Suppressor macrophage treated with lipopolysaccharide for 4 hours (primary cell): ENCODE results near the gene RANBP17.
"Not testable (repeated sequence)": the region's sequence is repeated elsewhere in the genome, so short reads cannot be mapped to it uniquely, and the experiment has no call there.

ENCODE experiments used
- DNase-seq: peaks from one replicate; pipeline ENCODE4 v3.0.0-alpha.2; 2020

The RANBP17 gene

DNA sequence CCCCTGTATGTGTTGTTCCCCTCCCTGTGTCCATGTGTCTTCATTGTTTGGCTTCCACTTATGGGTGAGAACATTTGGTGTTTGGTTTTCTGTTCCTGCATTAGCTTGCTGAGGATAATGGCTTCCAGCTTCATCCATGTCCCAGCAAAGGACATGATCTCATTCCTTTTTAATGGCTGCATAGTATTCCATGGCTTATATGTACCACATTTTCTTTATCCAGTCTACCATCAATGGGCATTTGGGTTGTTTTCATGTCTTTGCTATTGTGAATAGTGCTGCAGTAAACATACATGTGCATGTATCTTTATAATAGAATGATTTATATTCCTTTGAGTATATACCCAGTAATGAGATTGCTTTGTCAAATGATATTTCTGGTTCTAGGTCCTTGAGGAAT lies 8.6 kb downstream of the RANBP17 start:
- DNase-seq = not testable (repeated sequence)

DNA sequence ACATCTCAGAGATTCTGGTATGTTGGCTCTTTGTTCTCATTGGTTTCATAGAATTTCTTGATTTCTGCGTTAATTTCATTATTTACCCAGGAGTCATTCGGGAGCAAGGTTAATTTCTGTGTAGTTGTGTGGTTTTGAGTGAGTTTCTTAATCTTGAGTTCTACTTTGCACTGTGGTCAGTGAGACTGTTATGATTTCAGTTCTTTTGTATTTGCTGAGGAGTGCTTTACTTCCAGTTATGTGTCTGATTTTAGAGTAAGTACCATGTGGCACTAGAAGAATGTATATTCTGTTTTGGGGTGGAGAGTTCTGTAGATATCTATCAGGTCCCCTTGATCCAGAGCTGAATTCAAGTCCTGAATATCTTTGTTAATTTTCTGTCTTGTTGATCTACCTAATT lies 12.2 kb downstream of the RANBP17 start:
- no peak for DNase-seq

DNA sequence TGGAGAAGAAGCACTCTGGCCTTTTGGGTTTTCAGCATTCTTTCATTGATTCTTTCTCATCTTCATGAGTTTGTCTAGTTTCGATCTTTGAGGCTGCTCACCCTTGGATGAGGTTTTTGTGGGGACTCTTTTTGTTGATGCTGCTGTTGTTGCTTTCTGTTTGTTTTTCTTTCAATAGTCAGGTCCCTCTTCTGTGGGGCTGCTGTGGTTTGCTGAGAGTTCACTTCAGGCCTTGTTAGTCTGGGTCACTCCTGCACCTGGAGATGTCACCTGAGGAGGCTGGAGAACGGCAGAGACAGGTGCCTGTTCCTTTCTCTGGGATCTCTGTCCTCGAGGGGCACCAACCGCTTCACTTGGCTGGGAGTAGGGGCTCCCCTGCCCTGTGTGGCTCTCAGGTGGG lies 14.0 kb downstream of the RANBP17 start:
- DNase-seq = no peak

DNA sequence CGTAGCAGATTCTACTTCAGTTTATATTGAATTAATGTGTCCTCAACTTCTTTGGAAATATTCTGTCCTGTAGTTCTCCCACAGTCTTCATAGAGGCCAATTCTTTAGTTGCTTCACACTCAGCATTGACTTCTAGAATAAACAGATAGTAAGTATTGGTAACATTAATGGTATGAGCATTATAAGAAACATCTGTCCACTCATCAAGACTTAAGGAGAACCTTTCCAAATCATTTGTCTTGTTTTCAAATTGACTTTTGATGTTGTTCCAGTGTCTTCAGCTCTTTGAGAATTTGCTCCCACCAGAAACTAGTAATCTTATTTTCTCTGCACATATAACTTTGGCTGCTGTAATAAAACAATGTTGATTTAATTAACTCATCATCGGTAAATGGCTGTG lies 18.3 kb downstream of the RANBP17 start:
- DNase-seq = no peak

DNA sequence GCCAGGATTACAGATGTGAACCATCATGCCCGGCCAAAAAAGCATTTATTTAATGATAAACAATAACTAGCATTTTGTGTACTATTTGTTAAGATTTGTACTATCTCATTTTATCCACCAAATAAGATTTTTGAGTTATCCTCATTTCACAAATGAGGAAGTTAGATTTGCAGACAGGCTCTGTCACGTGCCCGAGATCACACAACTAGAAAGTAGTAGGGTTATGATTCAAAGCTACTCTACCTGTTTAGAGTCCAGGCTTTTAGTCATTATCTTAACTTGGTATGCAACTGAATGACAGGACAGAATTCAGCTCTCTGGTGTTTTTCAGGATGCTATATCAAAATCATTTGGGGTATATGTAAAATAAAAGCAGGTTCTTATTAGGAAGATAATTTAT lies 20.5 kb downstream of the RANBP17 start:
- no peak for DNase-seq

DNA sequence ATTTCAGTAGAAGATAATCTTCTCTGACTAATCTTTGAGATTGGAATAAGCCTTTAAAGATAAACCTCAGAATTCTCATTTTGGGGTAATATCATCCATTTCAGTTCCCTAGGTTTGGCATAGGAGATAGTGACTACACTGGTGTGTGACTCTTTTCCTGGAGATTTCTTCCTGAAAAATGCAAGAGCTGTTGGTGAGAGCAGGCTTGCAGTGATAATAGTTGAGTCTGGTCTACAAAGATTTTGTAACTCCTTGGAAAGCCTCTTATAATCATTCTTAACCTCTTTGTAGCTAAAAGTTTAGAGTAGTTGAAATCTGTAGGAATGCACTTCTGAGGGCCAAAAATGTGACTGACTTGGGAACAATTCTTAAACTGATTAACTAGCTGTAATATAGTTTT lies 23.4 kb downstream of the RANBP17 start:
- no peak for DNase-seq

DNA sequence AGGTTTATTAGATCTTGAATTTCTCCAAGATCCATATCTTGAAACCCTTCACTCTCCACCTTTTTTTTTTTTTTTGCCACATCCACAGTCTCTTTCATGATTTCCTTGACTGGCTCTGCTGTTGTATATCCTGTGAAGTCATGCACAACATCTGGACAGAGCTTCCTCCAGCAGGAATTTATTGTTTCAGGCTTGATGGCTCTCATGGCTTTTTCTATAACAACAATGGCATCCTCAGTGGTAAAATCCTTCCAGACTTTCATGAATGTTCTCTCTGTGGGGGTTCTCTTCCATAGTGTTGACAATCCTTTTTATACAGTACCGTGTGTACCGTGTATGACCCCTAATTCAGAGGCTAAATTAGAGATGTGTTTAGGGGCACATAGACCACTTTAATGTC lies 24.0 kb downstream of the RANBP17 start:
- no peak for DNase-seq

DNA sequence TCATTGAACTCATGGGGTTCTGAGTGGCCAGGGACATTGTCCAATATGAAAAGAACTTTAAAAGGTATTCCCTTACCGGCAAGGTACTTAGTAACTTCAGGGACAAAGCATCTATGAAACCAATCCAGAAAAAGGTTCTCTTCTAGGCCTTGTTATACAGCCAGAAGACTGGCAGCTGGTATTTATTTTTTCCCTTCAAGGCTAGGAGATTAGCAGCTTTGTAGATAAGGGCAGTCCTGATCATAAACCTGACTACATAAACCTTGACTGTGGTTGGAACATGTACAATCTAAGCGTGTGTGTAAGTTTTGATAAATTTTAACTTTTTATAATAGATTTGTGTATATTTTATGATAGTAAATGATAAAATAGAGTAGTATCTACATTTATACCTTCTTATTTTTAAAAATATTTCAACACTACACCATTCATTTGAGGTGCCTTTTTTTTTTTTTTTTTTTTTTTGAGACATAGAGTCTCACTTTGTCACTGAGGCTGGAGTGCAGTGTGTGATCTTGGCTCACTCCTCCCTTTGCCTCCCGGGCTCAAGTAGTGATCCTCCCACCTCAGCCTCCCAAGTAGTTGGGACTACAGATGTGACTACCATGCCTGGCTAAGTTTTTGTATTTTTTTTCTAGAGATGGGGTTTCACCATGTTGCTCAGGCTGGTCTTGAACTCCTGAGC lies 24.5 kb downstream of the RANBP17 start:
- no peak for DNase-seq

DNA sequence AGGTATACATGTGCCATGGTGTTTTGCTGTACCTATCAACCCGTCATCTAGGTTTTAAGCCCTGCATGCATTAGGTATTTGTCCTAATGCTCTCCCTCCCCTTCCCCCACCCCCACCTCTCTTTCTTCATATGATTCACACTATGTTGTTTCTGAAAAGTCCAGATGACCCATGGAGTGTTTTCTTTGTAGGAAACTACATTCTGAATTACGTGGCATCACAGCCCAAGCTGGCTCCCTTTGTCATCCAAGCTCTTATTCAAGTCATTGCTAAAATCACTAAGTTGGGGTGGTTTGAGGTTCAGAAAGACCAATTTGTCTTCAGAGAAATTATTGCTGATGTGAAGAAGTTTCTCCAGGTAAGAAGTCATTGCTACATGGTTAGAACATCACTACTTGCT lies 30.4 kb downstream of the RANBP17 start:
- DNase-seq = no peak

DNA sequence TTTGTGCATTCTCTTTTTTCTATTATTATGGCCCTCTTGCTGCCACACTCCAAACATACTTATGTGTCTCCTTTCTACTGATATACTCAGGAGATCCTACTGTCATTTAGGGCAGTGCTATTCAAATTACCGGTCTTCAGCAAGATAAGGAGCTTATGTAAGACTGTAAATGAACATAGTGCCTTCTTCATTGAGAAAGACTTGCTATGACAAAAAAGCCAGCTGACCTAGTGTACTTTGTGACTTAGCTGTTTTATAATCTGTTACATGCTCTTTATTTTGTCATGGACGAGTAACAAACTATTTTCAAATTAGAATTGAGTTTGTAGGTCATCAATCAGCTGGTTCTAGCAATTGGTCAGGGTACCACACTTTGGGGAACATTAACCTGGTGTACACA lies 32.8 kb downstream of the RANBP17 start:
- no peak for DNase-seq

DNA sequence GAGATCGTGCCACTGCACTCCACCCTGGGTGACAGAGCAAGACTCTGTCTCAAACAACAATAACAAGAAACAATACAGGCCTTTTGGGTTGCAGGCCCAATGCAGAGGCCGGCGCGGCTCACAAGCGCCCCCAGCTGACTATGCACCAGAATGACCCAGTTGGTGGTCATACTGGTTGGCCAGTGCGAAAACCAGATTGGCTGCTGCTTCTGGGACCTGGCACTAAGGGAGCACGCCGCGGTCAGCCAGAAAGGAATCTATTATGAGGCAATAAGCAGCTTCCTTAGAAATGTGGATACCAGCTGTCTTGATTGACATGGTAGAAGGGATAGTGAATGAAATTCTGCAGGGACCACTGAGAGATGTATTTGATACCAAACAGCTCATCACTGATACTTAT lies 35.0 kb downstream of the RANBP17 start:
- DNase-seq = no peak

DNA sequence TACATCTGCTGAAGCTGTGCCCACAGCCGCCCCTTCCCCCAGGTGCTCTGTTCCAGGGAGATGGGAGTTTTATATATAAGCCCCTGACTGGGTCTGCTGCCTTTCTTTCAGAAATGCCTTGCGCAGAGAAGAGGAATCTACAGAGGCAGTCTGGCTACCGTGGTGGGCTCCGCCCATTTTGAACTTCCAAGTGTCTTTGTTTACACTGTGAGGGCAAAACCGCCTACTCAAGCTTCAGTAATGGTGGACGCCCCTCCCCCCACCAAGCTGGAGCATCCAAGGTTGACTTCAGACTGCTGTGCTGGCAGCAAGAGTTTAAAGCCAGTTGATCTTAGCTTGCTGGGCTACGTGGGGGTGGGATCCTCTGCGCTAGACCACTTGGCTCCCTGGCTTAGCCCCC lies 41.3 kb downstream of the RANBP17 start:
- no peak for DNase-seq

DNA sequence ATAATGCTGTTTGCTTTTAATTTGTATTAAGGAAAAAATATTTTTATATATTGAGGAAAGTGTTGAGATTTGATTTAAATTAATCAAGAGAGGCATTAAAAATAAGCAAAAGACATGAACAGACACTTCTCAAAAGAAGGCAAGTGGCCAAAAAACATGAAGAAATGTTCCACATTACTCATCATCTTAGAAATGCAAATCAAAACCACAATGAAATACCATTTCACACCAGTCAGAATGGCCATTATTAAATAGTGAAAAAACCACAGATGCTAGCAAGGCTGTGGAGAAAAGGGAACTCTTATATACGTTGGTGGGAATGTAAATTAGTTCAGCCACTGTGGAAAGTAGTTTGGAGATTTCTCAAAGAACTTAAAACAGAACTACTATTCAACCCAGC lies 45.9 kb downstream of the RANBP17 start:
- DNase-seq = peak; percentile 31

DNA sequence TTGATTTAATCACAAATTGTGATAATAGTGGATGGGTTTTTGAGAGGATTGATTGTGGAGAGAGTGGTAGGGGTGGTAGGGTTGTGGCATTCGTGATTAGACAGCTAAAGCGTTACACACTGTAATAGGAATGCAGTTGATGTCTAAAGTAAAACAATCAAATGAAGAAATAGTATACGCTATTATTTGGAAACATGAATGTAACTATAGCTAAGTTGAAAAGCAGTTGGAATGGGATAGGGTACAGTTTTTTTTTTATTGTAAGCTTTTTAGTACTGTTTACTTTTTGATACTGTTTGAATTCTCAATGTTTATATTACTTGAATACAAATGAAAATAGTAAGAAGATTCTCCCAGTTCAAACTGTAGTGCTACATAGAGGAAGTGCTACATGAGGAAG lies 51.8 kb downstream of the RANBP17 start:
- no peak for DNase-seq

DNA sequence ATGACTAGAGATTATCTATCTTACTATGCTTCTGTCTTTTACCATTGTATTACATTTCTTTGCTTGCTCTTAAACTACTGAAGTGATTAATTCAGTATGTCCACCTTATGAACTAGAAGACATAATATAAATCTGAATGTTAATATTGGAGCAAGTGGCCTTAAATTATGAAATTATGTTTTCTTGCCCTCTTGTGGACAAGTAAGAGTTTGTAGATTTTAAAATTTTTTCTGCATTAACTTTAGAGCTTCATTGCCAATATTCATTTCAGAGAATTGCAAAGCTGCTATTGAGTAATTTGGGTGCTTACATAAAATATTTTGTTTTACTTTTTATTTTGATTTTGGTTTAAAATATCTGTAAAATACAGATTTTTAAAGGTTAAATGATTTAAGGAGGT lies 55.3 kb downstream of the RANBP17 start:
- no peak for DNase-seq

DNA sequence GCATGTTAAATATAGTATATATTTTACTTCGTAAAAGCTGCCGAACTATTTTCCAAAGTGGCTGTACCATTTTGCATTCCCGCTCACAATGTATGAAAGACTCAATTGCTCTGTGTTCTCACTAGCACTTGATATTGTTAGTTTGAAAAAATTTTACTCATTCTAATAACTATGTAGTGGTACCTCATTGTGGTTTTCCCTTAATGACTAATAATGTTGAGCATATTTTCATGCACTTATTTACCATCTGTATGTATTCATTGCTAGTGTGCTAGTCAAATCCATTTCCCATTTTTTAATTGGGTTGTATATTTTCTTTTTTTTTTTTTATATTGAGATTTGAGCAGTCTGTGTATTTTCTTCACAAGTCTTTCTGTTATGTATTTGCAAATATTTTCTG lies 58.4 kb downstream of the RANBP17 start:
- no peak for DNase-seq

DNA sequence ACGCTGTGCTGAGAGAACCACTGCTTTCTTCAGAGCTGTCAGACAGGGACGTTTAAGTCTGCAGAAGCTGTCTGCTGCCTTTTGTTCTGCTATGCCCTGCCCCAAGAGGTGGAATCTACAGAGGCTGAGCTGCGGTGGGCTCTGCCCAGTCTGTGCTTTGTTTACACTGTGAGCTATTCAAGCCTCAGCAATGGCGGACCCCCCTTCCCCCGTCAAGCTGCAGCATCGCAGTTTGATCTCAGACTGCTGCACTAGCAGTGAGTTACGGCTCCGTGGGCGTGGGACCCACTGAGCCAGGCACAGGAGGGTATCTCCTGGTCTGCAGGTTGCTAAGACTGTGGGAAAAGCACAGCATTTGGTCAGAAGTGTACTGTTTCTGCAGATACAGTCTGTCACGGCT lies 60.5 kb downstream of the RANBP17 start:
- peak; percentile 1 for DNase-seq

DNA sequence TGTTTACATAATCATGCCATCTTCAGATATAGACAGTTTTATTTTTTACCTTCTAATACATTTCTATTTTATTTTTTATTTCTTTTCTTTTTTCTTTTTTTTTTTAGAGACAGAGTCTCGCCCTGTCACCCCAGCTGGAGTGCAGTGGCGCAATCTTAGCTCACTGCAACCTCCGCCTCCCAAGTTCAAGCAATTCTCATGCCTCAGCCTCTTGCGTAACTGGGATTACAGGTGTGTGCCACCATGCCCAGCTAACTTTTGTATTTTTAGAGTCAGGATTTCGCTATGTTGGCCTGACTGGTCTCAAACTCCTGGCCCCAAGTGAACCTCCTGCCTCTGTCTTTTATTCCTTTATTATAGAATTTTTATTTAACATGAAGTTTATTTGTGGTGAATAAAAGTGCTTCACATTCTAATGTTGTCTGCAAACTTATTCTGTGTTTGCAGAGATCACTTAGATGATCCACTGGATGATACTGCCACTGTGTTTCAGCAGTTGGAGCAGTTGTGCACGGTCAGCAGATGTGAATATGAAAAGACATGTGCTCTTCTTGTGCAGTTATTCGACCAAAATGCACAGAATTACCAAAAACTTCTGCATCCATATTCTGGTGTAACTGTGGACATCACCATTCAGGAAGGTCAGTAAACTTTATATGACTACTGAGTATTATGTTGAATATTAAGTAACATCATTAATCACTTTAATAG lies 62.2 kb downstream of the RANBP17 start:
- DNase-seq = no peak

DNA sequence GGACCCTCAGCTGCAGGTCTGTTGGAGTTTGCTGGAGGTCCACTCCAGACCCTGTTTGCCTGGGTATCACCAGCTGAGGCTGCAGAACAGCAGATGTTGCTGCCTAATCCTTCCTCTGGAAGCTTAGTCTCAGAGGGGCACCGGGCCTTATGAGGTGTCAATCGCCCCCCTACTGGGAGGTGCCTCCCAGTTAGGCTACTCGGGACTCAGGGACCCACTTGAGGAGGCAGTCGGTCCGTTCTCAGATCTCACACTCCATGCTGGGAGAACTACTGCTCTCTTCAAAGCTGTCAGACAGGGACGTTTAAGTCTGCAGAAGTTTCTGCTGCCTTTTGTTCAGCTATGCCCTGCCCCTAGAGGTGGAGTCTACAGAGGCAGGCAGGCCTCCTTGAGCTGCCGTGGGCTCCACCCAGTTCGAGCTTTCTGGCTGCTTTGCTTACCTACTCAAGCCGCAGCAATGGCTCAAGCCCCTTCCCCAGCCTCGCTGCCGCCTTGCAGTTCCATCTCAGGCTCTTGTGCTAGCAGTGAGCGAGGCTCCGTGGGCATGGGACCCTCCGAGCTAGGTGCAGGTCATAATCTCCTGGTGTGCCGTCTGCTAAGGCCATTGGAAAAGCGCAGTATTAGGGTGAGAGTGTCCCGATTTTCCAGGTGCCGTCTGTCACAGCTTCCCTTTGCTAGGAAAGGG lies 73.9 kb downstream of the RANBP17 start:
- not testable (repeated sequence) for DNase-seq

DNA sequence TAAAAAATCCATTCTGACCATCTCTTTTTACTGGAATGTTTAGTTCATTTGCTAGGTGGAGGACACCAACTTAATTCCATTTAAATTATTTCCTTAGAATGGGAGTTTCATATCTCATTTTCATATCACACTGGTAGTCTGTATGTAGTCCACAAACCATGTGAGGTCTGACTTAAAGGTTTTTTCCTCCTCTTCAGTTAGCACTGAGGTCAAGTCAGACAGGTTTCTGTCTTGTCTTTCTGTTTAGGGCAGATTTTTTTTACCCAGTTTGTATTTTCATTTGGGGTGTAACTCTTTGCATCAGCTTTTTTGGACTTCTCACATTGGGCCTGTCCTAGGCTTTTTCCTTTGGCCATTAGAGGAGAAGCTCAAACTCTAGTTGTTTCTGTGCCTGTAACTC lies 75.3 kb downstream of the RANBP17 start:
- DNase-seq = no peak

DNA sequence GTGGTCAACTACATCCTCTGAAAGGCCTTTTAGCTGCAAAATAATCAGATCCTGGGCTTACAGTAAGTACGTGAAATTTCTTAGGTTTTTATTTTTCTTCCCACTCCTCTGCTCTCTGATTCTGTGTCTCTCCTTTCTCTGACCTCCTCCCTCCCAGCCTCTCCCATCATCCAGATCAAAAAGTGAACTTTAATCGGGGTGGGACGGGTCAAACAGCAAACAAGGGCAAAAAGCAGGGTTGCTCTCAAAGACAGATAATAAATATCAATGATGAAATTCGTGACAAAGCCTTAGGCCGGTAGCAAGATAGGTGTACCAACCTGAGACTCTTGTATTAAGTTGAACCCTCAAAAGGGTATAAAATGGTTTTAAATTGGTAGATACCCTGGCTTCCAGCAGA lies 76.1 kb downstream of the RANBP17 start:
- DNase-seq = no peak

DNA sequence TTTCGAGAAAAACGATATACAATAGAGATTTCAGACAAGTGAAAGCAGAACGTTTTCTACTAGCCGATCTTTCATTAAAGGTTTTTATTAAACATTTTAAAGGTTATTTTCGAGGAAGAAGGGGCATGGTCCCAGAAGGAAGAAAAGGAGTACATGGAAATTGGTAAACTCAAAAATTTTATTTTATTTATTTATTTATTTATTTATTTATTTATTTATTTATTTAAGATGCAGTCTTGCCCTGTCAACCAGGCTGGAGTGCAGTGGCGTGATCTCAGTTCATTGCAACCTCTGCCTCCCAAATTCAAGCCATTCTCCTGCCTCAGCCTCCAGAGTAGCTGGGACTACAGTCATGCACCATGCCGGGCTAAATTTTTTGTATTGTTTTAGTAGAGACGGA lies 77.4 kb downstream of the RANBP17 start:
- no peak for DNase-seq

DNA sequence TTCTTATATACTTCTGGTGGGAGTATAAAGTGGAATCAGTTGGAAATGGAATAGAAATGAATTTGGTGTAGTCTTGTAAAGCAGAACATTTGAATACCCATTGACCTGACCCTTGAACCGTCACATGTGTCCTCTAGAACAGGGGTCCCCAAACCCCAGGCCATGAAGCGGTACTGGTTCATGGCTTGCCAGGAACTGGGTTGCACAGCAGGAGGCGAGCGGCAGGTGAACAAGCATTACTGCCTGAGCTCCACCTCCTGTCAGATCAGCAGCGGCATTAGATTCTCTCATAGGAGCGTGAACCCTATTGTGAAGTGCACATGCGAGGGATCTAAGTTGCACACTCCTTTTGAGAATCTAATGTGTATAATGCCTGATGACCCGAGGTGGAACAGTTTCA lies 80.0 kb downstream of the RANBP17 start:
- DNase-seq = no peak

DNA sequence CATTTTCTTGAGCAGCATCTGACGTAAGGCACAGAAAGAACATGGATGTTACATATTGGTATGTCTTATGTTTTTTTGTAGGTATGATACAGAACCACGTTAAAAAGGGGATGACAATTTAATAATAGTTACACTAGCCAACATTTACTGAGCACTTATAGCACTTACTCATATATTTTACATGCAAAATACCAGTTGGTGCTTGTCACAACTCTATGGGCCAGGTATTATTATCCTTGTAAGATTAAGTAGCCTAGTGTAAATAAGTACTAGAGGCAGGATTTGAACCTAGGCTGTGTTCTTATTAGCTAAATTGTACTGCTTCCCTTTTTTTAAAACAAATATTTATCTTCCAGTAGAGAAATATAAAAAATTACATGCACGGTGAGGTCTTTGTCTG lies 83.5 kb downstream of the RANBP17 start:
- DNase-seq = no peak
